Upper lobe of left lung (tissue), 6 donors: ENCODE data around the gene COL15A1. TPM values are rescaled to one million over a fixed set of nuclear protein-coding genes. Genes with fewer than 3 reads are reported as not detected.

ENCODE experiments used
- ATAC-seq, 2 donors: fragments of 200-7000 bp; cut with Tn5 transposase; one replicate each; pipeline ENCODE4 v1.9.1; 2022; ENCODE audit warnings: mild to moderate bottlenecking in 2 of 2, moderate library complexity in 2 of 2; ENCODE audit not compliant: low FRiP score in 2 of 2
- DNase-seq, 2 donors: peaks; one replicate each; pipeline ENCODE4 v3.0.0-alpha.2; 2019 to 2020
- H3K27ac ChIP-seq, 4 donors: fragments of 200-600 bp; sonication (generic); one replicate each; pipeline ENCODE4 v1.5.1; 2016 to 2019
- H3K27me3 ChIP-seq, 4 donors: fragments of 200-600 bp; sonication (generic); one replicate each; pipeline ENCODE4 v1.5.1; 2017 to 2019
- H3K36me3 ChIP-seq, 4 donors: fragments of 200-600 bp; sonication (generic); one replicate each; pipeline ENCODE4 v1.5.1; 2016 to 2019
- H3K4me1 ChIP-seq, 4 donors: fragments of 200-600 bp; sonication (generic); one replicate each; pipeline ENCODE4 v1.5.1; 2018 to 2019
- H3K4me3 ChIP-seq, 4 donors: fragments of 200-600 bp; sonication (generic); one replicate each; pipeline ENCODE4 v1.5.1; 2017 to 2019; ENCODE audit warnings: mild to moderate bottlenecking in 2 of 4, moderate library complexity in 1 of 4
- H3K9me3 ChIP-seq, 4 donors: fragments of 200-600 bp; sonication (generic); one replicate each; pipeline ENCODE4 v1.5.1; 2018 to 2019
- EP300 ChIP-seq, 4 donors: sonication (generic); formaldehyde crosslinking; IDR thresholded peaks; one replicate each; pipeline ENCODE4 v1.5.1; 2017; ENCODE audit warnings: antibody characterized with exemption in 4 of 4, control low read depth in 2 of 4
- POLR2A ChIP-seq, 4 donors: fragments of 450-650 bp; IDR thresholded peaks; one replicate each; pipeline ENCODE4 v1.5.1; 2016 to 2017; ENCODE audit warnings: antibody characterized with exemption in 4 of 4, mild to moderate bottlenecking in 2 of 4
- POLR2AphosphoS5 ChIP-seq, 2 donors: sonication (generic); formaldehyde crosslinking; IDR thresholded peaks; one replicate each; pipeline ENCODE4 v1.5.1; 2017; ENCODE audit warnings: antibody characterized with exemption in 2 of 2
- WGBS, 2 donors: methylation state at CpG; one replicate each; pipeline ENCODE4 v1.1.5; 2017 to 2018; 5-methylcytosine and 5-hydroxymethylcytosine counted together
- total RNA-seq, 6 donors: library from RNA; depleted of rRNA in 4 of 6; stranded (reverse); fragments of >200 nt in 4 of 6; gene quantifications; one replicate each; pipeline versions ENCODE4 v1.1.0 to v1.2.1, GENCODE V29; 2016 to 2021
- TF ChIP-seq, protein P1 (sequence below), 6 experiments: fragments of 450-650 bp in 4 of 6; fragments of 200-600 bp in 2 of 6; sonication (generic) in 2 of 6; IDR thresholded peaks; one replicate each; pipeline ENCODE4 v1.5.1; 2016 to 2019; ENCODE audit warnings: antibody characterized with exemption in 6 of 6
- donor health status: DM: no; HTN: no; CAD: no; lungs with moderate emphysema.
- donor health status: DM: no; HTN: yes; CAD: no; lungs with severe emphysema.

Gene COL15A1
- total RNA-seq, 6 donors from 2014 or later = 1.0 to 17.9 (median 2.7) TPM

DNA sequence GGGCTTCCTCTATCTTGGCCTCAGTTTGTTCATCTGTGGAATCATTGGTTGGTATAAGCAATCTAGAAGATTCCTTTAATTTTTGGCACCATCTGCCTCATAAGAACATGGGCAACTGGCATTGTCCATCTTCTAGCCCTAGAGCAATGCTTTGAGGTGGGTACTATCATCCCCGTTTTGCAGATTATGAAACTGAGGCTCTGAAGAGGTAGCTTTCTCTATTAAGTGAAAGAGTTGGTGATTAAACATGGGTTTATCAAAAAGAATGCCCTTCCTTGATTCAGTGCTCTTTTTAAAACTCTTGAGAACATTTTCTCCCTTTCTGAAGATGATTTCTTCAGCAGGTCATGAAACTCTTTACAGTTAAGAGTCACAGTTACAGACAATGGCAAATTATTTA, 118.8 kb downstream of the COL15A1 start:
- Histone ChIP-seq H3K27me3 (no peaks in the 10 kb centered on the region), H3K9me3 (no peaks in the 10 kb centered on the region), H3K4me3 (no peak overlapping the region), H3K36me3 (no peaks in the 10 kb centered on the region), H3K27ac (no peak overlapping the region), H3K4me1 (peaks cover 0 to 18% (median 9%) of the 10 kb centered on the region in 4 donors)
- TF ChIP-seq POLR2A (IDR thresholded peaks at IDR 0.05) (no peak), EP300 (IDR thresholded peaks at IDR 0.05) (no peak), POLR2AphosphoS5 (IDR thresholded peaks at IDR 0.05) (no peak)
- TF ChIP-seq, protein P1, sequence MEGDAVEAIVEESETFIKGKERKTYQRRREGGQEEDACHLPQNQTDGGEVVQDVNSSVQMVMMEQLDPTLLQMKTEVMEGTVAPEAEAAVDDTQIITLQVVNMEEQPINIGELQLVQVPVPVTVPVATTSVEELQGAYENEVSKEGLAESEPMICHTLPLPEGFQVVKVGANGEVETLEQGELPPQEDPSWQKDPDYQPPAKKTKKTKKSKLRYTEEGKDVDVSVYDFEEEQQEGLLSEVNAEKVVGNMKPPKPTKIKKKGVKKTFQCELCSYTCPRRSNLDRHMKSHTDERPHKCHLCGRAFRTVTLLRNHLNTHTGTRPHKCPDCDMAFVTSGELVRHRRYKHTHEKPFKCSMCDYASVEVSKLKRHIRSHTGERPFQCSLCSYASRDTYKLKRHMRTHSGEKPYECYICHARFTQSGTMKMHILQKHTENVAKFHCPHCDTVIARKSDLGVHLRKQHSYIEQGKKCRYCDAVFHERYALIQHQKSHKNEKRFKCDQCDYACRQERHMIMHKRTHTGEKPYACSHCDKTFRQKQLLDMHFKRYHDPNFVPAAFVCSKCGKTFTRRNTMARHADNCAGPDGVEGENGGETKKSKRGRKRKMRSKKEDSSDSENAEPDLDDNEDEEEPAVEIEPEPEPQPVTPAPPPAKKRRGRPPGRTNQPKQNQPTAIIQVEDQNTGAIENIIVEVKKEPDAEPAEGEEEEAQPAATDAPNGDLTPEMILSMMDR (IDR thresholded peaks at IDR 0.05) = no peak
- ATAC-seq (no peak), DNase-seq (no peak)
- WGBS, 2 donors = 94 to 100% methylated on average over 1 of the region's 1 CpG

DNA sequence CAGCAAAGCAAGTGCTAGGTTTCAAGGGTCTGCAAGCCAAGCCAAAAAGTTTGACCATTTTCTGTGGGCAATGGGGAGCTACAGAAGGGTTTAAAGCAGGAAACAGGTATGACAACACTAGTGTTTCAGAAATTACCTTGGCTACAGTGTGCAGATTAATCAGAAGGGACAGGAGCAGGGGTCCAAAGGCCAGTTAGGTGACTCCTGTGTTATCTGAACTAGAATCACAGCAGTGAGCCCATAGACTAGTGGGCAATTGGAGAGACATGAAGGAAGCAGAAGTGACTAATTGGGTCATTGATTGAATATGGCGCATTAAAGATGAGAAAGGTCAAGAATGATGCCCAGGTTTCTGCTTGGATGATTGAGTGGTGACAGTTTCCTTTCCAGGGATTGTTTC, 119.8 kb downstream of the COL15A1 start:
- TF ChIP-seq, protein P1 (IDR thresholded peaks at IDR 0.05) = no peak
- TF ChIP-seq EP300 (IDR thresholded peaks at IDR 0.05) = no peak
- TF ChIP-seq POLR2A (IDR thresholded peaks at IDR 0.05) = no peak
- TF ChIP-seq POLR2AphosphoS5 (IDR thresholded peaks at IDR 0.05) = no peak
- Histone ChIP-seq H3K27me3 (no peaks in the 10 kb centered on the region), H3K27ac (no peak overlapping the region), H3K4me1 (peaks cover 0 to 10% (median 4%) of the 10 kb centered on the region in 4 donors), H3K36me3 (no peaks in the 10 kb centered on the region), H3K9me3 (no peaks in the 10 kb centered on the region), H3K4me3 (no peak overlapping the region)
- WGBS, 2 donors = 90 to 94% methylated on average over 1 of the region's 1 CpG
- no peak for DNase-seq
- no peak for ATAC-seq

DNA sequence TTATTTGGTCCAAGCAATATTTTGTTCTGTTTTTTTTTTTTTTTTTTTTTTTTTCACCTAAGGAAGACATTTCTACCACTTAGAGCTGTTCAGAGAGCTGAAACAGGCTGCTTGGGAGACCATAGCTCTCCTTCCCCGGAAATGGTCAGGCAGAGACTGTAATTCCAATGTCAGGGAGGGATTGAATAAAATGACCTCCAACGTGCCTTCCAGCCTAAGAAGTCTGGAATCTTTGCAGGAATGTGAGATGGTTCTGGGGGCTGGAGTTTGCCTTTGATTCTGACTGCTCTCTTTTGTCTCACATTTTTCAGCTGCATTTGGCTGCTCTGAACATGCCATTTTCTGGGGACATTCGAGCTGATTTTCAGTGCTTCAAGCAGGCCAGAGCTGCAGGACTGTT, 122.9 kb downstream of the COL15A1 start:
- no peak for ATAC-seq
- WGBS, 2 donors = 74 to 85% methylated on average over 3 of the region's 3 CpGs
- Histone ChIP-seq H3K9me3 (no peaks in the 10 kb centered on the region), H3K36me3 (no peaks in the 10 kb centered on the region), H3K4me3 (no peak overlapping the region), H3K27me3 (no peaks in the 10 kb centered on the region), H3K4me1 (peaks cover 0 to 18% (median 7%) of the 10 kb centered on the region in 4 donors), H3K27ac (no peak overlapping the region)
- DNase-seq = no peak
- TF ChIP-seq, protein P1 (IDR thresholded peaks at IDR 0.05) = no peak
- TF ChIP-seq POLR2A (IDR thresholded peaks at IDR 0.05) = no peak
- TF ChIP-seq EP300 (IDR thresholded peaks at IDR 0.05) = no peak
- no peak for TF ChIP-seq POLR2AphosphoS5 (IDR thresholded peaks at IDR 0.05)

GRCh38 chr9:99069075-99069474, 125.4 kb downstream of the COL15A1 start:
- Histone ChIP-seq H3K36me3 (no peaks in the 10 kb centered on the region), H3K9me3 (no peaks in the 10 kb centered on the region), H3K4me3 (no peak overlapping the region), H3K27ac (peak overlapping the region in 2 of 4 donors; percentile 1 to 10), H3K4me1 (peaks cover 0 to 22% (median 12%) of the 10 kb centered on the region in 4 donors), H3K27me3 (no peaks in the 10 kb centered on the region)
- WGBS, 2 donors = 68 to 80% methylated on average over 1 of the region's 1 CpG
- ATAC-seq (no peak), DNase-seq (no peak)
- TF ChIP-seq, protein P1 (IDR thresholded peaks at IDR 0.05) = no peak
- TF ChIP-seq EP300 (IDR thresholded peaks at IDR 0.05) = no peak
- TF ChIP-seq POLR2A (IDR thresholded peaks at IDR 0.05) = no peak
- no peak for TF ChIP-seq POLR2AphosphoS5 (IDR thresholded peaks at IDR 0.05)

- no peak for ATAC-seq
- no peaks in the 10 kb centered on the region for H3K27me3 ChIP-seq
- no peak overlapping the region for H3K4me3 ChIP-seq
- TF ChIP-seq POLR2AphosphoS5 (IDR thresholded peaks at IDR 0.05) (no peak), EP300 (IDR thresholded peaks at IDR 0.05) (no peak), POLR2A (IDR thresholded peaks at IDR 0.05) (no peak)
- TF ChIP-seq, protein P1 (IDR thresholded peaks at IDR 0.05) = no peak
- DNase-seq = no peak
- WGBS, 2 donors = 84 to 90% methylated on average over 12 of the region's 12 CpGs
- no peaks in the 10 kb centered on the region for H3K36me3 ChIP-seq
- H3K9me3 ChIP-seq = no peaks in the 10 kb centered on the region
- H3K4me1 ChIP-seq = peaks cover 0 to 22% (median 12%) of the 10 kb centered on the region in 4 donors
- H3K27ac ChIP-seq = peak overlapping the region in 2 of 4 donors; percentile 1 to 10
Observed at GRCh38 chr9:99069546-99069945, 125.8 kb downstream of the COL15A1 start.
